NCI-H2196 treated with DMSO at 0.1 percent for 48 hours (cell line): ENCODE measurements around the gene PRKAG2.
"Not testable (repeated sequence)": the region's sequence is repeated elsewhere in the genome, so short reads cannot be mapped to it uniquely, and the experiment has no call there.

Source experiments
- DNase-seq: peaks from one replicate; lab custom pipeline; 2025; ENCODE audit not compliant: unreplicated experiment; lab: John Stamatoyannopoulos, UW

Gene PRKAG2

DNA sequence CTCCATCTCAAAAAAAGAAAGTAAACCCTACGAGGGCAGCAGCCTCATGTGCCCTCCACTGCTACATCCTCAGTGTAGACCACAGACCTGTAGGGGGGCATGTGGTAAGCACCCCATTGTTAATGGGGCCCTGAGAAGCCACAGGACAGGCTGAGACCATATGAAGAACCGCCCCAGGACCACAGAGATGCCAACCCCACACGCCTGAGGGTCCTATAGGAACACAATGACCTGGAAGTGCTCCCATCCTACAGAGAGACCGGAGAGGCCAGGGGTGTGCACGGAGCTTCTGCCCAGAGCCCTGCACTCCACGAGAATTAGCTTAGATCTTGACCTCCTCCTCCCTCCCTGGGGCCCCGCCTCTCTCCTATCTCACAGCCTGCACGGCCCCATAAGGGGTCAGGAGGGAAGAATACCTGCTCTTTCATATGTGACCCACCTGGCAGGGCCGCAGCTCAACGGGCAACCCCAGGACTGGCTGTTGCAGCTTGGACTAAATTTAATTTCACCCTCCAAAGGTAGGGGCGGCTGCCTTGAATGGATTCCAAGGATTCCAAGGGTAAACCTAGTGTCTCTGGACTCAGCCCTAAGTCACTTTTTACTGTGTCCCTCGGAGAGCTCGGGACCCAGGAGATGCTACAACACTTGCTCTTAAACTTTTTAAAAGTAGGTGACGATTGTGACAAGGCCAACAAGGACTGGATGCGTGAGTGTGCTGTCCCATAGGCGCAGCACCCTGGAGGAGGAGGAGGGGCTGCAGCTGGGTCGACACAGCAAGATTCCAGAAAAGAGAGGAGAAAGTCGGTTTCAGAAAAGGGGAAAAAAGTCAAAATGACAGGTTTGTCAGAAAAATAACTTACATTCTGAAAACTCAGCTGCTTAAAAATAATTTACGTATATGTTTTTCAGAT, 24.2 kb downstream of the PRKAG2 start:
- no peak for DNase-seq

DNA sequence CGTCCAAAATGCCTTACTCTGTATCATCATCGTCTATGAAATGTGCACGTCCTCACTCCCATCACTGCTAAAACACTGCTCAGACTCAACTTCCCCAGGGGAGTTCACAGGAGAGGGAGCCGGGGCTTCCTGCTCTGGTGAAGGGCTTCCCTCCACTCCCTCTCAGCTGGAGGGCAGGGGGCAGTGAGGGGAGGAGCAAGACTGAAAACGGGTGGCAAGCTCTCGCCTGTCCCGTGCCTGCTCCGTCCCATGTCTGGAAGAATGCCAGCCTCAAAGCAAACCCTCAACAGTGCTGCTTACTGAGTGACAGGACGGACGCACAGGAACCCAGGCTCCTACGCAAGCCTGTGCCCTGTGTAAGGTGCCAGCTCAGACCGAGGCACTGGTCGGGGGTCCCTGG, 25.1 kb downstream of the PRKAG2 start:
- DNase-seq: no peak

DNA sequence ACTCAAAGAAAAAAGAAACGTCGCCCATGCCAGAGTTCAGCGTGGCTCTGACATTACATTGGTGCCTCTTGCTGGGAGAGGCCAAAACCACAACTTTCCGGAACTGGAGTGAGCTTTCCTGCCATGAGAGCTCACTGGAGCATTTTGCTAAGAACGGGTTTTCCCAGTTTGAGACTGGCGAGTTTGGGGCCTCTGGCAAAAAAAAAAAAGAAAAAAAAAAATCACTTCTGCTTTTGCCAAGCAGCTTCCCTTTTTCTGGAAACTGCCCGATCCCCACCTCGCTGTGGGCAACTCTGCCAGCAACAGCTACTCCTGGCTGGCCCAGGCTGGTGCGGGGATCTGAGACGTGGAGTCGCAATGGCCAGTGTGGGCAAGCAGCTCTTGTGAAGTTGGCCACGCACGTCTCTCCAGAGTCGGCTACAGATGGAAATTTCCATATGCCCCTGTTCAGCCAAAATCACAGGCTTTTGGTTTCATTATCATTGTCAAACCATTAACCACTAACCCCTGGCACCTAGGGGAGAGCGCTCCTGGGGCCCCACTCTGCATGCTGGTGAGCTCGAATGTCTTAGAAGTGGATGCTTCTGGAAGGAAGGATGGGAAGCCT, 25.7 kb downstream of the PRKAG2 start:
- DNase-seq: no peak

DNA sequence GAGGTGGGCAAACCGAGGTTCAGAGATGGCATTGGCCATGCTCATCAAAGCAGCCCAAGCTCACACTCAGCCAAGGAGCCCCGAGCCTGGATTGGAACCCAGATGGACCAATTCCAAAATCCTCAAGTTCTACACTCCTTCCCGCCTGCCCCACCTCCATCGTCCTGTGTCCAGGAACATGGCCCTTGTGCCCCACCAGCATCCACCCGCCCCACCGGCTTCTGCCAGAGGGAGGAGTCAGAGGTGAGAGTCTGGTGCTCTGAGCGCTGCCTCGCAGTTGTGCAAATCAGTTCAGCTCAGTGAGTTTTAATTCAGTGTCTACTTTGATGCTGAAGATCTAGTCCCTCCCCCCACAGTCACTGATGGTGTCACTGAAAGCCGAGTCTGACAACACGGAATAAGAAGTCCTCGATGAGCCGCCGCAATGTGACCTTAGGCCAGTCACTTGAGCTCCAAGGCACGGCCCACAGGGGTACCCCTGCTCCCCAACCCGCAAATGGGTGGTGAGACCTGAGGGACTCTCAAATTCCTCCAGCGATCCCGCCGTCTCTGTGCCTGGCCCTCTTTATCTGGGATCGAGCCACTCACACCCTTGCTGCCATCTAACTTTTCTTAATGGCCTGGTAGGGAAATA, 26.3 kb downstream of the PRKAG2 start:
- no peak for DNase-seq

DNA sequence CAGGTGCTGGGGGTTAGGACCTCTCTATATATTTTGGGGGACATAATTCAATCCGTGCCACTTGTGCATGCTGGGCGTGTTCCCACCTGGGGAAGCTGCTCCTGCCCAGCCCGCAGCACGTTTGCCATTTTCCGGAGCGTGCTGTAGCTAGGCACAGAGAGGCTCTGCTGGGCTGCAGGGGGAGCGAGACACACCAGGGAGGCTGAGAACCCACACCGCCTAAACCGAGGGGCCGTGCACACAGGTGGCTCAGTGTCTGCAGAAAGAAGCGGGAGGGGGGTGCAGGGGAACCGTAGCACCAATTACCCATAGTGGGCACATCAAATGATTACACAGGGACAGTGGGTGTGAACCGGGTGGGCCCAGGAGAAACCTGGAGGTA, 27.0 kb downstream of the PRKAG2 start:
- no peak for DNase-seq

DNA sequence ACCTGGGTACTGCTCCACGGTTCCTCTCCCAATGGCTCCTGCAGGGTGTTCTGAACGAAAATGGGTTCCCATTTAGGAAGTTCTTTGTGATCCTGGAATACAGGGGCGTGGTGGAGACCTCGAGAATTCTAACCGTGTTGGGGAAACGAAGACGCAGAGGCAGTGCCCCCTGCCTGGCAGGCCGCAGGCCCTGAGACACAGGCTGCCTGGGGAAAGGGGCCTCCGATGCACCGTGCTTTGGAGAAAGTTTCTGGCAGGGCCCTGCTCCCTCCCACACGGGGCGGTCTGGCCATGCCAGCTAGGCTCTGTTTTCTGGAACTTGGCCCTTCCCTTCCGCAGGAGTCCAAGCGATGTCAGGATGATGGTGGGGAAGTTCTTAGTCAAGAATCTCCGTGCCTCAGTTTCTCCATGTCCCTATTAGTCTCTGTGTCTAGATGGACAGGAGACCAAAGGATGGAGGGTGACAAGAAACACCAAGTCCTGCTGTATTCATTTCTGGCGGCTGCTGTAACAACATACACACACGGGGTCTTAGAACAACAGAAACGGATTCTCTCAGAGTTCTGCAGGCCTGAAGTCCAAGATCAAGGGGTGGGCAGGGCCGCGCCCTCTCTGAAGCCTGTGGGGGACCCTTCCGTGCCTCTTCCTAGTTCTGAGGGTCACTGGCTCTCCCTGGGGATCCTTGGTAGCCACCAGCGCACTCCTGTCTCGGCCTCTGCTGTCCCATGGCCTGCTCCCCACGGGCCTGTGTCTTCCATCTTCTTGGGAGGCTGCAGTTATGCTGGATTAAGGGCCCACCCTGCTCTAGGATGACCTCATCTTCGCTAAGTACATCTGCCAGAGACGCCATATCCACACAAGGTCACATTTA, 27.7 kb downstream of the PRKAG2 start:
- DNase-seq: no peak

DNA sequence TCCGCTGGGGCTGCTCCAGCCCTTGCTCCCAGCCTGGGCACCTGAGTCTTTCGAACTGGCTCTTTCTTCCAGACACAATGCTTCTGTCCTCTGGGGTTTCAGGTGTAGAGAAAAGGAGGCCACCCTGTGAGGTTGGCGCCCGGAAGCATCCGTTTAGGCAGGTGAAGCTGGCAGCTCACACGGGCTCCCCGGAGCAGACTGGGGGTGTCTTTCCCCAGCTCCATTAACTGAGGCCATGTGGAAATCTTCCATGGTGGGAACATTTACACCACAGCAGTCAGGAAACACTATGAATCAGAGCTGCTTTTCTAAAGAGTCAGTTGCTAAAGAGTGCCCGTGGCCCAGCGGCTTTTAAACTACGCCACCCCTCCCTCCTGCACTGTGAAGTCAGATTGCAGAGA, 29.2 kb downstream of the PRKAG2 start:
- no peak for DNase-seq

DNA sequence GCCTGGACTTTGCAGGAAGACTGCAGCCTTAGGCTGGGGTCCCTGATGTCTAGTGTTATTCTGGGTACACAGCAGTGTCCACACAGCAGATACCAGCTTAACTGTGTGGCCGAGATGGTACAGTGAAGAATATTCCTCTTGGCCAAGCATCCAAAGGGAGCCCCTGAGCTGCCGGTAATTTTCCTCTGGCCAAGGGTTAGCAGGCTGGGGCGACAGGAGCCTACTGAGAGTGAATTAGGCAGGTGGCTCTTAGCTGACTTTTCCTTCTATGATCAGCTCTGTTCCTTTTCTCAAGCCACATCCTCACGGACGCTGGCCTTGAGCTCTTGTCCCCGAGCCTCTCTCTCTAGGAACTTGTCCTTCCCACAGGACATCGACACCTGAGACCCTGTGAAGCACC, 29.8 kb downstream of the PRKAG2 start:
- DNase-seq: no peak

DNA sequence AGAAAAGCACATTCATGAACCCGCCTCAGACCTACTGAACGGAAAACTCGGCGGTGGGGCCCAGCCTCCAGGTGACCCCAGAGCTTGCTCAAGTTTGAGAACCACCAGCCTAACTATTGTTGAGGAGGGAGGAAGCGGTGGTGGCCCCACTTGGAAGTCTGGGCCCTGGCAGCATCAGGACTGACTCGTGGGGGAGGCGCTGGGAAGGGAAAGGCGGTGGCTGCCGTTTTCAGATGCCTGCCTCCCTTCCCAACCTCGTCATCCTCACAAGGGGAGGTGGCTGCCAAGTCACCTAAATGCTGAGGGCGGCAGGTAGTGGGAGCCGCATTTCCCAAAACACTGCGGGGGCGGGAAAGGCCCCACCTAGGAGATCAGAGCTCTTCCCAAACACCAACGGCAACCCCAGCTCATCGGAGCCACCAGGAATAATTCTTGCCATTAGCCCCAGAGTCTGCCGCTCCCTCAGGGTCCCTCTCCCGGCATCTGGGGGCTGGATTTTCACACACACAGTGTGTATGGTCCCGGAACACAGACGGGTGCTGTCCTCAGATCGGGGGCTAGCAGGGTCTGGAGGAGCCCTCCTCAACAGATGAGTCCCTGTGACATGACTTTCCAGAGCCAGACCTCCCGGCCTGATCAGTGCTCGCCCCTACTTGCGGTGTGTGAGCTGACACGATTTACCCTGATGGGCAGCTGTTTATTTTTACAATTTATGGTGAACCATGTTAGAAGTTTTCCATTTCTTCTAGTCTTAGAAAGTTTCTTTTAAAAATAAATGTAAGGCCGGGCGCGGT, 31.3 kb downstream of the PRKAG2 start:
- no peak for DNase-seq

DNA sequence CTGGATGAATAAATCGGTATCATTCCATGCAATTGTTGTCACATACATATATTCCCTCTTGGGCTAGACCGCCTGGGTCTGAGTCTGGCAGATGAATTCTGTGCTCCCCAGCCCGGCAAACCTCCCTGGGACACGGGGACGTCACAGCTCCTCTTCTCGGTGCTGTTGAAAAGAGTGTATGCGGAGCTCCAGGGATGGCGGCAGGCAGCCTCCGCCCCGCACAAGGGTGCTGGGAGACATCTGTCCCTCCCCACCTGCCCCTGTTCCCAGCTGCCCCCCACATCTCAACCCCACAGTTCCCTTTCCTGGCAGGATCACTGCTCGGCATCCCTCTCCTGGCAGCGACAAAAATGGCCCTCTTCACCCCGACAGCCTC, 32.1 kb downstream of the PRKAG2 start:
- DNase-seq: no peak

DNA sequence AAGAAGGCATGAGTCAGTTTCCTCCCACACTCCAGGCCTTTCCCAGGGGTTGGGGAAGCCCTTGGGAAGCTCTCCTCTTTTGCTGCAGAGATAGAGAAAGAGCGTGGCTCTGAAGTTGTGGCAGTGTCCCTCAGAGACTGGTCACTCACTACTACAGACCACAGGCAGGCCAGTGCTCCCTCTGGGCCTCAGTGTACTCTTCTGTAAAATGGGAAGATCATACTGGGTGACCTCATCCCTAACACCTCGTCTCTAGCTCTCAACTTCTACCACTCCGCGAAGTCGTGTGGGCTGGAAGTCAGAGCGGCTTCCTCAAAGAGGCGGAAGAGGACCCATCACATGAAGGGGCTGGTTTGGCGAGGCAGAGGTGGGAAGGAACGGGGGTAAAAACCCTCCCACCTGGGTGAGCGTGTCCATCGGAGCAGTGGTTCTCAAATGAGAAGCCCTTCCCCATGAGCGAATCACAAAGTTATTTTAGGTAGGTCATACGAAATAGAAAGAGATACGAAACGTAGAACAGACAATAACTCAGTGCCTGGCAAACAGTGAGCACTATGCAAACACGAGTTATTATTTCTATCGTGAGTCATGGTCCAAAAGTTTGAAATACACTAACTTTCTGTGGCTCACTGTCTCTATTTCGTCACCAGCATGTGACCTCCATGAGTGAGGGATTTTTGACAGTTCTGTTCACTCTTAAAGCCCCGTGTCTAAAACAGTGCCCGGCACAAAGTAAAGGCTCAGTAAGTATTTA, 32.7 kb downstream of the PRKAG2 start:
- DNase-seq: no peak

DNA sequence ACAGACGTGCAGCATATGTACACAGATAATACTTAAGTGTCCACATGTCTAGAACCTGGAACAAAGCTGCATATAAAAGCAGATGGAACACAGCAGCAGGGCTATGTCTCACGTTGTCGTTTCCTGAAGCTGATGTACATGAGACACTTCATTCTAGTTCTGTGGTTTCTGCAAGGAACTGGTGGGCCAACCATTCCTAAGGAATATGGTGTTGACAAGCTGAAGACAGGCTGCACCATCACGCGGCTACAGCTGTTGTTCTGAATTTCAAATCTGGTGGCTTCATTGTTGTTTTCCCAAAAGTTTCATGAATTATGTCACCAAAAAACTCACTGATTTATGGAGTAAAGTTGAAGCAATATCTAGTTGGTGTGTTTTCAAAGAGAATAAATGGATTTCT, 33.7 kb downstream of the PRKAG2 start:
- no peak for DNase-seq

DNA sequence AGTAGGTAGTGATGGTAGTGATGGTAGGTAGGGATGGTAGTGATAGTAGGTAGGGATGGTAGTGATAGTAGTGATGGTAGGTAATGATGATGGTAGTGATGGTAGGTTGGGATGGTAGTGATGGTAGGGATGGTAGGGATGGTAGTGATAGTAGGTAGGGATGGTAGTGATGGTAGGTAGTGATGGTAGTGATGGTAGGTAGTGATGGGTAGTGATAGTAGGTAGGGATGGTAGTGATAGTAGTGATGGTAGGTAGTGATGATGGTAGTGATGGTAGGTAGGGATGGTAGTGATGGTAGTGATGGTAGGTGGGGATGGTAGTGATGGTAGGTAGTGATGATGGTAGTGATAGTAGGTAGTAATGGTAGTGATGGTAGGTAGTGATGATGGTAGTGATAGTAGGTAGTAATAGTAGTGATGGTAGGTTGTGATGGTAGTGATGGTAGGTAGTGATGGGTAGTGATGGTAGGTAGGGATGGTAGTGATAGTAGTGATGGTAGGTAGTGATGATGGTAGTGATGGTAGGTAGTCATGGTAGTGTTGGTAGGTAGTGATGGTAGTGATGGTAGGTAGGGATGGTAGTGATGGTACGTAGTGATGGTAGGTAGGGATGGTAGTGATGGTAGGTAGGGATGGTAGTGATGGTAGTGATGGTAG, 35.4 kb downstream of the PRKAG2 start:
- DNase-seq: not testable (repeated sequence)

DNA sequence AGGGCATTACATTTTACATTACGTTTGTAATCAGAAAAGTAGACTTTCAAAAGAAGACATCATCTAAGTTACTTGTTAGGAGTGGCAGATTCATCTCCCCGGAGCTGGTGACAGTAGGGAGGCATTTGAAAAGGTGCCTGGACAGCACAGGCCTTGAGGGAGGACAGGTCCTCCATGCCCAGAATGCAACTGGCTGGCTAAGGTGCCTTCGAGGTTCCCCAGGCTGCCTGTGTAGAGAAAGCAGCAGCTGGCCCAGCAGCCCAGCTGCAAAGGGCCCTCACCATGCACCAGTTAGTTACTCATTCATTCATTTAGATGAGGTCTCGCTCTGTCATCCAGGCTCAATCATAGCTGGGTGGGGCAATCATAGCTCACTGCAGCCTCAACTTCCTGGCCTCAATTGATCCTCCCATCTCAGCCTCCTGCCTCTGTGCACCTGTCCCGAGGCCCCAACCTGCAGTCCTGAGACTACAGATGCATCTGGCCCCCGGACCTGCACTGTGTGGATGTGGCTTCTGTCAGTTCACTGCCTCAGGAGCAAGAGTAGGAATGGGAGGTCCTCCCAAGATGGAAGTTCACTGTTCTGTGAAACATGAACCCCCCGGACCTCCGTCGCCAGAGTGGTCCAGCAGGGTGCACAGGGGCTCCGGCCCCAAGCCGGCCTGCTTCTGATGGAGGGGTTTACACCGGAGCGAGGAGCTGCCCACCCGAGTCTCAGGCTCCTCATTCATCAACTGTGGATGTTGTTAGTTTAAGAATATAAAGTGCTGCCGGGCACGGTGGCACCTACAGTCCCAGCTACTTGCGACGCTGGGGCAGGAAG, 36.6 kb downstream of the PRKAG2 start:
- DNase-seq: no peak

DNA sequence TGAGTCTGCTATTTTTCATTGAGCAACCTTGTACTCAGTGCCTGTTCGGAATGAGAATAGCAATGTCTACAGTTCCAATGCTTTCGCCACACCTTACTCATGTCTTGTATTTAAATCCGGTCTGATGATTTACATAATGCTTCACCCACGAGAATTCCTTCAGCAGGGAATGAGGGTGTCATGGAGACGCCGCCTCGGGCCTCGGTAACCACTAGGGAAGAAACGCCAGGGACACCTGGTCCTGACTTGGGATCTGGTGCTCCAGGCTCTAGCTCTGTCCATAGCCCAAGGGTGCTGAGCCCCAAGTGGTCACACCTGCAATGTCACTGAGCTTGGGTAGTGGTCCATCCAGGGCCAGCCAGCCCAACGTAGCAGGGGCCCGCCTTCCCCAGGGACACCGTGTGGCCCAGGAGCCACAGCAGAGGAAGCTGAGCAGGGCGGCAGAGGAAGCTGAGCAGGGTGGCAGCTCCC, 37.4 kb downstream of the PRKAG2 start:
- DNase-seq: no peak

DNA sequence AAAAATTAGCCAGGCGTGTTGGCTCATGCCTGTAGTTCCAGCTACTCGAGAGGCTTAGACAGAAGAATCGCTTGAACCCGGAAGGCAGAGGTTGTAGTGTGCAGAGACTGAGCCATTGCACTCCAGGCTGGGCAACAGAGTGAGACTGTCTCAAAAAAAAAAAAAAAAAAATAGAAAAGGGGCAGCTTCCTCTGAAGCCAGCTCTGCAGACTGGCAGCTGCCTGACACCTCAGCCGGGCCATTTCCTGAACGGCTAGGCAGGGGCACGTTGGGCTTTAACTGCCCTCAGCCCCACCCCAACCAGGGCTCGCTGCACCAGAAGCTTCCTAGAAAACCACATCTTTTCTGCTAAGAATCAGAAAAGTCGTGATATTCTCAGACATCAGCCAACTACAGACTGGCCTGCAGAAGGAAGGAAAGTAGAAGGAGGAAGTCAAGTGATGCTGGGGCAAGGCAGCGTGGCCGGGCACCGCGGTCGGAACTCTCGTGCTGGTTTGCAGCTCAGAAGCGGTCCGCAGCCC, 38.0 kb downstream of the PRKAG2 start:
- DNase-seq: no peak

DNA sequence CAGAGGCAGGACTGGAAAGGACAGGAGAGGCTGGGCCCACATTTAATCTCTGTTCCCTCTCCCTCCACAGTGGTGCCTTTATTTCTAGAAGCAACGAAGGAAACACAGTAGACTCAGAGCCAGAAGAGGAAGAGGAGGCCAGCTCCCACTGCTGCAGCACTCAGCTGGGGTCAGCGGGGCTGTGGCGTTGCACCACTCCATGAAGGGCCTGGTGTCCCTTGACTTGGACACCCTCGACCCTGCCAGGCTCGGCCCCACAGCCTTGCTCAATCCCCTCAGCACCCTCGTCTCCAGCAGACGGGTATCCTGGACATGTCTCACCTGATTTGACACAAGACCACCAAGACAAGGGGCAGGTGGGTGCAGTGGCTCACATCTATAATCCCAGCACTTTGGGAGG, 38.8 kb downstream of the PRKAG2 start:
- no peak for DNase-seq
